ENCODE data around the gene AIFM2.

Gene AIFM2

GRCh38 chr10:70146489-70147258, 14.0 kb upstream of the AIFM2 start, which contains the start of gene TYSND1:
TSS of gene TYSND1 (minus strand) at chr10:70146700. CDS start at chr10:70146586, 114 bp downstream.
- H3K4me3 ChIP-seq (ENCODE audit: low read depth, low read length) = peak within 1 kb of the TSS; percentile 69

- peak overlapping the region; percentile 69 for H3K4me3 ChIP-seq (ENCODE audit: low read depth, low read length)
Observed at GRCh38 chr10:70145666-70146488, 13.3 kb upstream of the AIFM2 start.

- peak overlapping the region; percentile 69 for H3K4me3 ChIP-seq (ENCODE audit: low read depth, low read length)
Observed at GRCh38 chr10:70145166-70145665, 12.6 kb upstream of the AIFM2 start.

GRCh38 chr10:70144372-70145110, 11.9 kb upstream of the AIFM2 start:
- no peak overlapping the region for H3K4me3 ChIP-seq (ENCODE audit: low read depth, low read length)

GRCh38 chr10:70142555-70142954, 9.9 kb upstream of the AIFM2 start:
- no peak overlapping the region for H3K4me3 ChIP-seq (ENCODE audit: low read depth, low read length)

- H3K4me3 ChIP-seq (ENCODE audit: low read depth, low read length) = no peak overlapping the region
Observed at GRCh38 chr10:70140297-70140696, 7.7 kb upstream of the AIFM2 start.

GRCh38 chr10:70139997-70140250, 7.3 kb upstream of the AIFM2 start:
- H3K4me3 ChIP-seq (ENCODE audit: low read depth, low read length) = no peak overlapping the region

- H3K4me3 ChIP-seq (ENCODE audit: low read depth, low read length) = no peak overlapping the region
Observed at GRCh38 chr10:70139151-70139996, 6.7 kb upstream of the AIFM2 start.

- no peak overlapping the region for H3K4me3 ChIP-seq (ENCODE audit: low read depth, low read length)
Observed at GRCh38 chr10:70137927-70138883, 5.6 kb upstream of the AIFM2 start.

- H3K4me3 ChIP-seq (ENCODE audit: low read depth, low read length) = no peak overlapping the region
Observed at GRCh38 chr10:70137135-70137534, 4.5 kb upstream of the AIFM2 start.

- H3K4me3 ChIP-seq (ENCODE audit: low read depth, low read length) = no peak overlapping the region
Observed at GRCh38 chr10:70135684-70136083, 3.1 kb upstream of the AIFM2 start.

GRCh38 chr10:70135046-70135445, 2.4 kb upstream of the AIFM2 start:
- H3K4me3 ChIP-seq (ENCODE audit: low read depth, low read length) = no peak overlapping the region

- H3K4me3 ChIP-seq (ENCODE audit: low read depth, low read length) = no peak overlapping the region
Observed at GRCh38 chr10:70131560-70131937, 1.1 kb downstream of the AIFM2 start.

- H3K4me3 ChIP-seq (ENCODE audit: low read depth, low read length) = no peak overlapping the region
Observed at GRCh38 chr10:70130878-70131559, 1.6 kb downstream of the AIFM2 start.

- H3K4me3 ChIP-seq (ENCODE audit: low read depth, low read length) = no peak overlapping the region
Observed at GRCh38 chr10:70126700-70127395, 5.8 kb downstream of the AIFM2 start.

- no peak overlapping the region for H3K4me3 ChIP-seq (ENCODE audit: low read depth, low read length)
Observed at GRCh38 chr10:70125918-70126552, 6.6 kb downstream of the AIFM2 start.

GRCh38 chr10:70124918-70125317, 7.7 kb downstream of the AIFM2 start:
- H3K4me3 ChIP-seq (ENCODE audit: low read depth, low read length) = no peak overlapping the region

GRCh38 chr10:70124415-70124814, 8.2 kb downstream of the AIFM2 start:
- H3K4me3 ChIP-seq (ENCODE audit: low read depth, low read length) = no peak overlapping the region

Data from iPS-11a (cell line).